Middle frontal gyrus (tissue), 1 donor: Measurements from ENCODE around the gene RPF1.
"Not testable (repeated sequence)": the region's sequence is repeated elsewhere in the genome, so short reads cannot be mapped to it uniquely, and the experiment has no call there.

Experiments used
- DNase-seq: peaks from one replicate; pipeline ENCODE4 v3.0.0-alpha.2; 2015; ENCODE audit warnings: low spot score; ENCODE audit errors: extremely low spot score

Gene RPF1, protein sequence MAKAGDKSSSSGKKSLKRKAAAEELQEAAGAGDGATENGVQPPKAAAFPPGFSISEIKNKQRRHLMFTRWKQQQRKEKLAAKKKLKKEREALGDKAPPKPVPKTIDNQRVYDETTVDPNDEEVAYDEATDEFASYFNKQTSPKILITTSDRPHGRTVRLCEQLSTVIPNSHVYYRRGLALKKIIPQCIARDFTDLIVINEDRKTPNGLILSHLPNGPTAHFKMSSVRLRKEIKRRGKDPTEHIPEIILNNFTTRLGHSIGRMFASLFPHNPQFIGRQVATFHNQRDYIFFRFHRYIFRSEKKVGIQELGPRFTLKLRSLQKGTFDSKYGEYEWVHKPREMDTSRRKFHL

DNA sequence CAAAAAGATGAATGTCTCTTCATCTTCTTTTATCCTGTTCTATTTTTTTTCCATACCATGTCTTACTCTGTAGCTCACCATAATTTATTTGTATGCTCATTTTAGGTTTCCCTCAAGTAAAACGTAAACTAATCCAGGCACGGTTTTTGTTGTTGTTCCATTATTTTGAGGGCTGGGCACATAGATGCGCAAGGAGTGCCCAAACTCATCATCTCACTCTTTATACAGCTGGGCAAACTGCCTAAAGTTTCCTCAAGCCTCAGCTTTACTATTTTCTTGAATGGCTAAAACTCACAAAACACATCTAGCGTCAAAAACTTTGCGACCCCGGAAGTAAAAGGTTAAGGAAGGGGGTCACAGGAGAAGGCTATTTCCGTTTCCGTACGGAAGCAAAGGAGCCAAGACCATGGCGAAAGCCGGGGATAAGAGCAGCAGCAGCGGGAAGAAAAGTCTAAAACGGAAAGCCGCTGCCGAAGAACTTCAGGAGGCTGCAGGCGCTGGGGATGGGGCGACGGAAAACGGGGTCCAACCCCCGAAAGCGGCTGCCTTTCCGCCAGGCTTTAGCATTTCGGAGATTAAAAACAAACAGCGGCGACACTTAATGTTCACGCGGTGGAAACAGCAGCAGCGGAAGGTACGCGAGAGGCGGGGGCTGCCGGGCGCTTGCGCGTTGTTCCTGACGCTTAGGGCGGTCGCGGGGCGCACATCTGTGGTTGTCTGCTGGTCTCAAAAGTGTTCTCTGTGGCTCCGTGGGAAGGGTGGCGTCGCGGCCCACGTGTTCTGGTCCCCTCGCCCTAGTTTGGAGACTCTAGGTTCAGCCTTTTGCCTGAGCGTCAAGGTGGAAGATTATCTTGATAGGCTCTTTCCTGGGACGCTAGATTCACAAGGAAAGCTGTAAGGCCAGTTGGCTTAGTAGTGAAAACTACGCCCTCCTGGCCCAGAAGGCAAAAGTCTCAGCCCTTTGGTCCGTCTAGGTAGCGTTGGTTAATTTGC lies at the start of gene RPF1:
Gene RPF1, plus strand, starts transcription at position 391 of the 993 bp plus-strand sequence. Its CDS starts 16 bp downstream, at position 407.
- peak; percentile 52 for DNase-seq

DNA sequence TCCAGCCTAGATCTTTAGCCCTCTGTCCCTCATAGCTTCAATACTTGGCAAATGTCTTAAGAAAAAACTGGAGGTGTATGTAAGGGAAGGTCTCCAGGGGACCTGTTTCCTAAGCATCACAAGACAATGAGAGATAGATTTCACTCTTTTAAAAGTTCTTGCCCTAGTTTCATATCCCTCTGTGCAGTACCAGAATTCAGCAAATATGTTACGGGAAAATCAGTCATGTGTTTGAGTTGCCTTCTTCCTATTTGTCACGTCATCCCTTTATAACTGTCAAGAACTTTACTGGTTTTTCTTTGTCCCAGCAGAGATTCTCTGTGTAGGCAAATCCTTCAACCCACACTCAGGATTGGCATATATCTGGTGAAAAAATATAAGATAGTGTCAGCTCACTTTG lies 48.5 kb upstream of the RPF1 start:
- DNase-seq = no peak

DNA sequence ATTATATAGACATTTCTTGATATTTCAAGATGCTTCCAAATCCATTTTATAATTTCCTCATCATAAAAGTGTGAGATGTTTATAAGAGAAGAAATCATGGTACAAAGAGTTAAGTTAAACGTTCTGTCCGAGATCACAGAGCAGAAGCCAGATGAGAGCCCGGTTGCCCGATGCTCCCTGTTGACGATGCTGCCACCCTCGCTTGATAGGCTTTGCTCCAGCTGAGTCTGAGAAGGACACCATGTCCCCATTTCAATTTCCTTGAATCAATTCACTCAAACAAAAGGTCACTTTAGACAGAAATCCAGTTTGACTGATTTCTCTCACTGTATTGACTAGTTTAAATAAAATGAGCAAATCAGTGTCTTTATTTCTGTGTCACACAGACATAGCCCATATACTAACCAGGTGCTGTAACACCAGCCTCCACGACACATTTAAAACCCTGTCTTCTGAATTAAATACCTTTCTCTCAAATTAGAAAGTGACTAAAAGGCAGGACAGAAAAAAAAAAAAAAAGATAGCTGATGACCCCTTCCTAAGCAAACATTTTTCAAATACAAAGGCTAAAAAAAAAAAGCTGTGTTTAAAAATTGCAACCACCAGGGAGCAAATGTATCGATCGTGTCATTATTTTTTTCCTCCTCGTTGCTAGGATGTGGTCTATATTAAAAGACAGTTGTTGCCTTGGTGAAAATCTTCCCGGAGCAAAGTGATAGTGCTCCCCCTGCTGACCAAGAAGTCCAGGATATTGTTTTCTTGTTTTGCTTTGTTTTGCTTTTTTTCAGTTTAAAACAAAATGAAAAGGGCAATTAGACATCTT lies 45.6 kb upstream of the RPF1 start:
- DNase-seq = no peak

DNA sequence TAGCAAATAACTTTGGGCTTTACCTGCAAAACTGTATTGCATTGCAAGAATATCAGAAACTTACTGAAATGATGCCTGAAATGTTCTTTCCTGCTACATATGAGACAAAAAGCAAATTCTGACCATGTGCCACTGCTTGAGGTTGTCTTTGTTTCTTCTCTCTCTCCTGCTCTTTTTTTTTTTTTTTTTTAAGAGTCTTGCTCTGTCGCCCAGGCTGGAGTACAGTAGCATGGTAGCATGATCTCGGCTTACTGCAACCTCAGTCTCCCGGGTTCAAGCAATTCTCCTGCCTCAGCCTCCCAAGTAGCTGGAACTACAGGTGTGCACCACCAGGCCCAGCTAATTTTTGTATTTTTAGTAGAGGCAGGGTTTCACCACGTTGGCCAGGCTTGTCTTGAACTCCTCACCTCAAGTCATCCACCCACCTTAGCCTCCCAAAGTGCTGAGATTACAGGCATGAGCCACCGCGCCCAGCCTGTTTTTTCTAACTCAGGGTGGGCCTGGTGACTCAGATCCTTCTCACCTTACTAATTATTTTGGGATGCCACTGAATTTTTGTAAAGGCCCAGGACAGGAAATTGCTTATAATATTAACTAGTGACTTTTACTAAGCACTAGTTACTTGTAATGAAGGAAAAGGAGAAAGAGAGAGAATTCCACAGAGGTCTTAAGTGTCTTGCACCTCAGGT lies 44.8 kb upstream of the RPF1 start:
- no peak for DNase-seq

DNA sequence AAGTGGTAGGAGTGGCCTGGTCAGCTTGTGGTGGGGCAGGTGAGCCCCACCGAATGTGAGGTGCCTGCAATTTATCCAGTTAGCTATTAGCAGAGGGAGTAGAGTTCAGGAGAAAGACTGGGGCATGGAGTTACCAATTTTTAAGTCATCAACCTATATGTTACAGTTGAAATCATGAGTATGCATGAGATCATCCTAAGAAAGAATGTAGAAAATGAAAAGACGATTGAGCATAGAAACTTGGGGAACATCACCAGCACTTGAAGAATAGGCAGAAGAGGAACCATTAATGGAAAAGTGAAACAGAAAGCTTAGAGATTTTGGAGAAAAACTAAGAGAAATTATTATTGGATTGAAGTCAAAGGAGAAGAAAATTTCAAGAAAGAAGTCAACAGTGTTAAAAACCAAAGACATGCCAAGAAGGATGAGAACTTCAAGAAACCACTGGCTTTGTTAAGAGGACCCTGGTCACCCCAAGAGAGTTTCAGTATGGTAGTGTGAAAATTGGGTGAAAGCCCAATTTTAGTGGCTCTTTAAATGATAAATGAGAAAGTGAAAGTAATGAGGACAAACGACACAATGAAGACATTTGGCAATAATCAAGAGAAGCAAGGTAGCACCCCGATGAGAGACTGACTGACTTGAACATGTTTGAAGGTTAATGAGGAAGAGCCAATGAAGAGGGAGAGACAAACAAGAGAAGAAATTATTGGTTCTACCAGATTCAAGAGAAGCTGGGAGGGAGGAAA lies 44.1 kb upstream of the RPF1 start:
- DNase-seq = no peak

DNA sequence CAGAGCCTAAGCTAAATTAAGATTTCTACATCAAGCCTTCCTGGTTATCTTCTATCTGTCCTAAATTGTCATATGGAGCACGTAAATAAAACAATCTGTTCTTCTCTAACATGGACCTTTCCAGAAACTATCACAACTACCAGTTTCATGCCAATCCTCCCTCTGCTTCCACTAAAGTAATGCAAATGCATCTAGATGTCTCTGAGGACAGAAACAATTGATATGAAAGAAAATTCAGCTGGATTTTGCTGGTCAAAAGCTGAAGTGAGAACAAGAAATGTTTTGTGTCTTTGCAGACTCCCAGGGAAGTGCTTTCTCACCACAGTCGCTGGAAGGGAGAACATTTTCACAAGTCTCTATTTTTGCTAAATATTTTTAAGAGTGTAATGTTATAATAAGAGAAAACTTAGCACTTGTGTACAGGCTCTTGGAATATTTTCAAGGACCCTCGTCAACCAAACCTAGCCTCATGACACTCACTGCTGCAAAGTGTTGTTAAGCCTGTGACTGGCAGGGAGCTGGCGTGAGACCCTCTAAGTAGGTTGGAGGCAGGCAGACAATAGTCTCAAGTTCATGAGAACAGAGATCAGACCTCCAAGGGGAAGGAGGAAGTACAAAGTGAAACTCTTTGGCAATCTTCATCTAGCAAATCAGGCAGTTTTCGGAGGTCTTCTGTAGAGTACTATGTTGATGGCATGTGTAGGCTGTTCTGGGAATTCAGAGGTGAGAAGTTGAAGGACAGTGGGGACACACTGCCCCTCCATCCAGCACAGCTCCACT lies 42.0 kb upstream of the RPF1 start:
- no peak for DNase-seq

DNA sequence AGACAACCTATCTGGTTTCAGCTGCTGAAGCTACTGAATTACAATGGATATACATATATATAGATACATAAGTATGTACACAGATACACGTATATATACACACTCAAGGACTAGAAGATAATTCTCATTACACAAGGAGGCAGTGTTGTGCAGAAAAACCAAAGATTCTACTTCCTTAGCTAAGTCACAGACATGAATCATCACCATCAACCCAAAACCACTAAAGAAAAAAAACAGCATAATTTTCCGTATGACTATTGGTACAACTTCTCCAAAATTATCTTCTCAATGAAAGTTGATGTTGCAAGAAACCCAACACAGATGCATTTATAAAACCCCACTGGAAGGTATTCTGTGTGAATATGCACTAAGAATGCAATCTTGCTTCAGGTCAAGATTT lies 36.8 kb upstream of the RPF1 start:
- DNase-seq = no peak

DNA sequence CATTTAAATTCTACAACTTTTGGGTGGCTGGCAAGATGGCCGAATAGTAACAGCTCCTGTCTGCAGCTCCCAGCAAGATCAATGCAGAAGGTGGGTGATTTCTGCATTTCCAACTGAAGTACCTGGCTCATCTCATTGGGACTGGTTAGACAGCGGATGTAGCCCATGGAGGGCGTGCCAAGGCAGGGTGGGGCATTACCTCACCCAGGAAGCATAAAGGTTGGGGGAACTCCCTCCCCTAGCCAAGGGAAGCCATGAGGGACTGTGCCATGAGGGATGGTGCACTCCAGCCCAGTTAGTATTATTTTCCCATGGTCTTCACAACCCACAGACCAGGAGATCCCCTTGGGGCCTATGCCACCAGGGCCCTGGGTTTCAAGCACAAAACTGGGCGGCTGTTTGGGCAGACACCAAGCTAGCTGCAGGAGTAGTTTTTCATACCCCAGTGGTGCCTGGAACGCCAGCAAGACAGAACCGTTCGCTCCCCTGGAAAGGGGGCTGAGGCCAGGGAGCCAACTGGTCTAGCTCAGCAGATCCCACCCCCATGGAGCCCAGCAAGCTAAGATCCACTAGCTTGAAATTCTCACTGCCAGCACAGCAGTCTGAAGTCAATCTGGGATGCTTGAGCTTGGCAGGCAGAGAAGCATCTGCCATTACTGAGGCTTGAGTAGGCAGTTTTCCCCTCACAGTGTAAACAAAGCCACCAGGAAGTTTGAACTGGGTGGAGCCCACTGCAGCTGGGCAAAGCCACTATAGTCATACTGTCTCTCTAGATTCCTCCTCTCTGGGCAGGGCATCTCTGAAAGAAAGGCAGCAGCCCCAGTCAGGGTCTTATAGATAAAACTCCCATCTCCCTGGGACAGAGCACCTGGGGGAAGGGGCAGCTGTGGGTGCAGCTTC lies 36.1 kb upstream of the RPF1 start:
- DNase-seq = not testable (repeated sequence)

DNA sequence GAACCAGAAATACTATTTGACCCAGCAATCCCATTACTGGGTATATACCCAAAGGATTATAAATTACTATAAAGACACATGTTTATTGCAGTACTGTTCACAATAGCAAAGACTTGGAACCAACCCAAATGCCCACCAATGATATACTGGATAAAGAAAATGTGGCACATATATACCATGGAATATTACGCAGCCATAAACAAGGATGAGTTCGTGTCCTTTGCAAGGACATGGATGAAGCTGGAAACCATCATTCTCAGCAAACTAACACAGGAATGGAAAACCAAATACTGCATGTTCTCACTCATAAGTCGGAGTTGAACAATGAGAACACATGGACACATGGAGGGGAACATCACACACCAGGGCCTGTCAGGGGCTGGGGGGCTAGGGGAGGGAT lies 30.4 kb upstream of the RPF1 start:
- DNase-seq = not testable (repeated sequence)

DNA sequence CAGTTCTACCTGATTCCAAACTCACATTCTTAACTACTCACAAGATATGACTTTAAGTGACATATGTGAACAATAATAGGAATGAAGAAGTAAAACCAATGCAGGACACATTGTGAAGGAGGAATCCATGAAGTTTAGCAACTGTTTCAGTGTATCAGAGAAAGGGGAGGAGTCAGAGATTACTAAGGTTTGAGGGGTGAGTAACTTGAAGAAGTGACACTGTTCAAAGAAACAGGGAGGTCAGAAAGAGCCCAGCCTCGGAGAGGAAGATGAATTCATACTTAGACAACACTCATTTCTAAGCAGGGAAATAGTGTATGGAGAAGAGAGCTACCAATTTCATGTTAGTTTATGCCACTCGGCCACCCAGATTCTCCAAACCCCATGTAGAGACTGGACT lies 28.2 kb upstream of the RPF1 start:
- no peak for DNase-seq

DNA sequence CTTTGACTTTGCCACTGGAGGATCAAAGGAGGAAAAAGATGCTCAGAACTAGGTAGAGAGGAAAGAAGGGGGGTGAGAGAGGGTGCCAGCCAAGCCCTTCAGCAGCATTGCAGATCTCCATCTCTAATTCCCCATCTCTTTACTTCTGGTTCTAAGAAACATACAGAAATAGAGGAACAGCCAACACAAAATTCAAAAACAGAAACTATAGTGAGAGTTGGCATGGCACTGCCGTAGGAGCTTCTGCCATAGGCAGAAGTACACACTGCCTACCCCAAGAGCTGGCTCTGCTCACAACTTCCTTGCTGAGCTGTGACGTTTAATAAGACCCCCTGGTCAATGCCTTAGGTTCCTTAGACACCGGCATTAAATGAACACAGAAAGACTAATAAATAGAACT lies 26.6 kb upstream of the RPF1 start:
- no peak for DNase-seq

DNA sequence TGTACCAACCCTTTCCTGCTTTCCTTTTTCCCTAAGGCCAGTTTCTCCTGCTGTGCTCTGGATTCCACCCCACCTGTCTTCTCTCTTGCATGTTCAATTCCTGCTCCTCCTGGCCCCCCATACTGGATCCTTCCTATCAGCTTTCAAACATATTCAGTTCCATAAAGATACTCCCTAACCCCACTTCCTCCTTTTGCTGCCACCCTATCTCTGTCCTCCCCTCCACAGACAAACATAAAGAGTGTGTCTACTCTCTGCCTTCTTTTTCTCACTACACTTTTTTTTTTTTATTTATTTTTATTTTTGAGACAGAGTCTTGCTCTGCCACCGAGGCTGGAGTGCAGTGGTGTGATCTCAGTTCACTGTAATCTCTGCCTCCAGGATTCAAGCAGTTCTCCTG lies 16.9 kb upstream of the RPF1 start:
- no peak for DNase-seq

DNA sequence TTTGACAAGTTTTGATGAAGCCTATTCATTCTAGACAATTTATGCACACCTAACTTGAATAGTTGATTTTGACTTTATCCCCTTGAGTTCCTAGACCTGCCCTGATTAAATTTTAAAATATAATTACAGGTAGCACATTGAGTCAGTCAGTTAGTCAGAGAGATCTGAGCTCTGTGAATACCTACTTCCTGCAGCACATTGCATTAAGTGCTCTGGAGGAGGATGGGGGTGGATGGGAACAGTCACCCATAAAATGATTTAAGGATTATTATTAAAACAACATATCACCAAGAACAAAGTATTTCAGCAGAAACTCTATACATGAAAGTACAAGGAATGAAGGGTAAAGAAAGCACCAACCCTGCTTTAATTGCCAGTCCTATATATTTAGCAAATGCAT lies 11.8 kb upstream of the RPF1 start:
- DNase-seq = no peak

DNA sequence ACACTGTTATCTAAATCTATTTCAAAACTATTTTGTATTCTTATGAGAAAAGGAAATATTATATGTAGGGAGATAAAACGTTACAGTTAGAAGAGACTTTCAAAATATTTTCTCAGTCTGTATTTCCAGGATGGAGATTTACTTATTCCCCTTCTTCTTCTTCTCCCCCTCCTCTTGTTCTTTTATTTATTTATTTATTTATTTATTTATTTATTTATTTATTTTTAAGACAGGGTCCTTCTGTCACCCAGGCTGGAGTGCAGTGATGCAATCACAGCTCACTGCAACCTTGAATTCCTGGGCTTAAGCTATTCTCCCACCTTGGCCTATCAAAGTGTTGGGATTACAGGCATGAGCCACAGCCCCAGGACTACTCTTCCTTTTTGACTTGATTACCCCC lies 2.8 kb upstream of the RPF1 start:
- no peak for DNase-seq

DNA sequence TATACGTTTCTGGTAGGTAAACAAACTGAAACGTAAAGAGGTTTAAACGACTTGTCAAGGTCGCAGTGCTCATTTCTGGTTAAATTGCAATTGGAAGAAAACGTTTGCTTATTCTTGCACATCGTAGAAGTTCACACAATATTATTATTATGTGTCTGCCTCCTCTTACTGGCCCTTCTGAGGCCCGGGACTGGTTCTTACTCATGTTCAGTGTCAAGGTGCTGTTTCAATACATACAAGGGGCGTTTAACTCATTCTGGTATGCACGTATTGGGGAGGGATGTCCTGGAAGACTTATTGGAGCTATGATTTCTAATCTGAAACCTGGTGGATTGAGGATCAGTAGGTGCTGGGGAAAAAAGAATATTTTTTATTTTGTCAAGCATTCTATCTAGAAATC lies 932 bp downstream of the RPF1 start:
- no peak for DNase-seq

DNA sequence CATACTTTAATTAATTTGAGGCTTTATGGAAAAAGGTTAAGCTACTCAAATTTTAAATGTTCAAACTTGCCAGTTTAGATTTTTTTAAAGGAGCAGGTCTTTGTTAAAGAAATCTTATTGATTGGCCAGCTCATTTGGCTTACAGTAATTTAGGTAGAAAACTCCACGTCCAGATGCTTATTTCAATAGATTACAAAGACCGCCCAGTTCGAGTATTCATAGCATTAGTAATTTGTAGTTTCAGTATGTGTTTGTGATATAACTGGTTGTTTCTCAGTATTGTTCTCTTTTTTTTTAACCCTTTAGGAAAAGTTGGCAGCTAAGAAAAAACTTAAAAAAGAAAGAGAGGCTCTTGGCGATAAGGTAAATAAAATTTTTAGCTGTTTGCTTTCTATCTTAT lies 1.6 kb downstream of the RPF1 start:
- DNase-seq = no peak

DNA sequence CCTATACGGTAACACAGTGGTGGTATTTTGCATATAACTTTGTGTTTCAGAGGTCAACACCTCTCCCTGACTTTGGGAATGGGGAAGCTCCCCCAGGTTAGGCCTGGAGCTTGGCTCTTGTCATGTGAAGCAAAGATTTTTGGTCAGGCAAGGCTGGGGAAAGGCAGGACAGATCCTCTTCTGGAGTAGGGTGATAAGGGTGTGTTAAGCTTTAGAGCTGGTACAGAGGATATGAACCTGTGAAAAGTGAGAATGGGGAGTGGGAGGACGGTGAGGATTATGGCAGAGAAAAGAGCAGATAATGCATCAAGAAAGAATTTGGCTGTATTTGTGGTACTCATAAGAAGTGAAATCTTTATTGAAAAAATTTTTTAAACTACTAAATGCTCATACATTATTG lies 2.3 kb downstream of the RPF1 start:
- DNase-seq = no peak

DNA sequence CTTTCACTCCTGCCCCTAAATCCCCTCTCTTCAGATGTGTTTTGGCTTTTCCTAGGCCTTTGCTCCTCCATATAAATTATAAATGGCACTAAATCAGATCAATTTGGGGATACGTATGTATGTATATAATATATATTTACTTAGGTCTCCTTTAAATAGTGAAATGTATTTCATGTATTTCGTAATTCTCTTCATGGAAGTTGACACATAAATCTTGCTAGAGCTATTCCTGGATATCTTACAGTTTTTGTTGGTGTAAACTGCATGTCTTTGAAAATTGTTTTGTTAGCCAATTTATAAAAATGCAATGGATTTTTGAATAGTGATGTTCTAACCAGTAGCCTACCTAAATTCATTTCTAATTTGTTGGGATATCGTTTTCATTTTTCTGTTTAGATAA lies 9.0 kb downstream of the RPF1 start:
- no peak for DNase-seq
